Measurements from ENCODE around the gene ASXL3. TPM values are rescaled to one million over a fixed set of nuclear protein-coding genes. Genes with fewer than 3 reads are reported as not detected.

Gene ASXL3
- total RNA-seq, 2 donors from 2014 or later, result 0.59 to 1.7 TPM

GRCh38 chr18:33606621-33607020 is 28.6 kb downstream of the ASXL3 start:
- intact Hi-C loops (cut with DNase I), result no loop called here
- TF ChIP-seq, protein P1, sequence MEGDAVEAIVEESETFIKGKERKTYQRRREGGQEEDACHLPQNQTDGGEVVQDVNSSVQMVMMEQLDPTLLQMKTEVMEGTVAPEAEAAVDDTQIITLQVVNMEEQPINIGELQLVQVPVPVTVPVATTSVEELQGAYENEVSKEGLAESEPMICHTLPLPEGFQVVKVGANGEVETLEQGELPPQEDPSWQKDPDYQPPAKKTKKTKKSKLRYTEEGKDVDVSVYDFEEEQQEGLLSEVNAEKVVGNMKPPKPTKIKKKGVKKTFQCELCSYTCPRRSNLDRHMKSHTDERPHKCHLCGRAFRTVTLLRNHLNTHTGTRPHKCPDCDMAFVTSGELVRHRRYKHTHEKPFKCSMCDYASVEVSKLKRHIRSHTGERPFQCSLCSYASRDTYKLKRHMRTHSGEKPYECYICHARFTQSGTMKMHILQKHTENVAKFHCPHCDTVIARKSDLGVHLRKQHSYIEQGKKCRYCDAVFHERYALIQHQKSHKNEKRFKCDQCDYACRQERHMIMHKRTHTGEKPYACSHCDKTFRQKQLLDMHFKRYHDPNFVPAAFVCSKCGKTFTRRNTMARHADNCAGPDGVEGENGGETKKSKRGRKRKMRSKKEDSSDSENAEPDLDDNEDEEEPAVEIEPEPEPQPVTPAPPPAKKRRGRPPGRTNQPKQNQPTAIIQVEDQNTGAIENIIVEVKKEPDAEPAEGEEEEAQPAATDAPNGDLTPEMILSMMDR (IDR thresholded peaks at IDR 0.05), result no peak
- Histone ChIP-seq H3K27me3 (no peaks in the 10 kb centered on the region), H3K9me3 (no peaks in the 10 kb centered on the region), H3K27ac (no peak overlapping the region), H3K4me1 (no peaks in the 10 kb centered on the region), H3K36me3 (no peaks in the 10 kb centered on the region), H3K9ac (ENCODE audit: low read depth in 2 of 2, low read length in 2 of 2) (no peak overlapping the region), H3K4me3 (no peak overlapping the region)
- DNase-seq, result no peak

- Histone ChIP-seq H3K9ac (ENCODE audit: low read depth in 2 of 2, low read length in 2 of 2) (no peak overlapping the region), H3K27ac (no peak overlapping the region), H3K27me3 (no peaks in the 10 kb centered on the region), H3K4me3 (no peak overlapping the region), H3K4me1 (no peaks in the 10 kb centered on the region), H3K9me3 (no peaks in the 10 kb centered on the region), H3K36me3 (no peaks in the 10 kb centered on the region)
- intact Hi-C loops (cut with DNase I), result no loop called here
- DNase-seq, result no peak
- TF ChIP-seq, protein P1 (IDR thresholded peaks at IDR 0.05), result no peak
Observed at GRCh38 chr18:33611525-33612135, 33.6 kb downstream of the ASXL3 start.

GRCh38 chr18:33612632-33613031 is 34.6 kb downstream of the ASXL3 start:
- Histone ChIP-seq H3K9me3 (no peaks in the 10 kb centered on the region), H3K9ac (ENCODE audit: low read depth in 2 of 2, low read length in 2 of 2) (no peak overlapping the region), H3K27ac (no peak overlapping the region), H3K4me1 (no peaks in the 10 kb centered on the region), H3K27me3 (no peaks in the 10 kb centered on the region), H3K4me3 (no peak overlapping the region), H3K36me3 (no peaks in the 10 kb centered on the region)
- intact Hi-C loops (cut with DNase I), result no loop called here
- TF ChIP-seq, protein P1 (IDR thresholded peaks at IDR 0.05), result no peak
- no peak for DNase-seq

GRCh38 chr18:33616556-33616955 is 38.5 kb downstream of the ASXL3 start:
- TF ChIP-seq, protein P1 (IDR thresholded peaks at IDR 0.05), result no peak
- no peak for DNase-seq
- Histone ChIP-seq H3K27me3 (no peaks in the 10 kb centered on the region), H3K27ac (no peak overlapping the region), H3K9me3 (no peaks in the 10 kb centered on the region), H3K4me3 (no peak overlapping the region), H3K9ac (ENCODE audit: low read depth in 2 of 2, low read length in 2 of 2) (no peak overlapping the region), H3K4me1 (no peaks in the 10 kb centered on the region), H3K36me3 (no peaks in the 10 kb centered on the region)
- intact Hi-C loops (cut with DNase I), result no loop called here

DNA sequence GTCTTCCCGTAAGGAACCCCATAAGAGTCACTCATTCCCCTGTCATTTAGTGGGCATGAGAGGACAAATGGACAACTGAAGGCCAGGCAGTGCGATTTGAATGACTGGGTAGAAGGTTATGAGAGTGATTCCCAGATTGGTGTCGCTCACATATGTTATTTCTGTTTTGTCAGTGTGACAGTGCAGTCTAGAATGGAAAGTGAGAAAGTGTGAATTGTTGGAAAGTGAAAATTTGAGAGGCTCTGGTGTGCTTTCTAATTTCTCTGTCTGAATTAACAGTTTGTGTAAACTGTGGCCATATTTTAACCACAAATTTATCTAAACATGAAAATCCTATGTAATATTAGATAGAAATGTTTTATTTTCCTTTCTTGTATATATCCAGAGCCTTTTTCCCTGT is 49.1 kb downstream of the ASXL3 start:
- H3K9me3 ChIP-seq, result no peaks in the 10 kb centered on the region
- no peaks in the 10 kb centered on the region for H3K36me3 ChIP-seq
- TF ChIP-seq, protein P1 (IDR thresholded peaks at IDR 0.05), result no peak
- no peak overlapping the region for H3K9ac ChIP-seq (ENCODE audit: low read depth in 2 of 2, low read length in 2 of 2)
- H3K27me3 ChIP-seq, result no peaks in the 10 kb centered on the region
- no peaks in the 10 kb centered on the region for H3K4me1 ChIP-seq
- intact Hi-C loops (cut with DNase I), result no loop called here
- DNase-seq, result no peak
- H3K27ac ChIP-seq, result no peak overlapping the region
- H3K4me3 ChIP-seq, result no peak overlapping the region

All from colonic mucosa (tissue), 4 donors.